Fibroblast of skin of left quadriceps (primary cell): Measurements from ENCODE around the gene PTPRR.

ENCODE experiments used
- DNase-seq, 2 experiments: peaks; one replicate each; pipeline ENCODE4 v3.0.0-alpha.2; 2013; ENCODE audit warnings: low read depth in 2 of 2

The PTPRR gene

GRCh38 chr12:70645494-70646317, 274.8 kb downstream of the PTPRR start:
- peak; percentile 77 to 78 for DNase-seq

GRCh38 chr12:70644861-70645260, 275.7 kb downstream of the PTPRR start:
- DNase-seq = no peak

- no peak for DNase-seq
Observed at GRCh38 chr12:70643939-70644338, 276.6 kb downstream of the PTPRR start.

GRCh38 chr12:70641691-70642090, 278.8 kb downstream of the PTPRR start:
- DNase-seq = no peak

GRCh38 chr12:70640901-70641300, 279.6 kb downstream of the PTPRR start:
- DNase-seq = no peak

- DNase-seq = no peak
Observed at GRCh38 chr12:70639535-70639934, 281.0 kb downstream of the PTPRR start.

GRCh38 chr12:70638639-70639360, 281.7 kb downstream of the PTPRR start:
- no peak for DNase-seq

- no peak for DNase-seq
Observed at GRCh38 chr12:70637303-70638085, 283.0 kb downstream of the PTPRR start, which contains the start of gene PTPRB. TSS of gene PTPRB (minus strand) at chr12:70637429. CDS start at chr12:70637395, 34 bp downstream.

GRCh38 chr12:70635755-70636154, 284.8 kb downstream of the PTPRR start:
- no peak for DNase-seq

- DNase-seq = no peak
Observed at GRCh38 chr12:70628701-70629480, 291.6 kb downstream of the PTPRR start.

GRCh38 chr12:70627677-70628076, 292.9 kb downstream of the PTPRR start:
- DNase-seq = no peak

- no peak for DNase-seq
Observed at GRCh38 chr12:70626180-70626579, 294.4 kb downstream of the PTPRR start.

- DNase-seq = no peak
Observed at GRCh38 chr12:70619471-70620152, 300.9 kb downstream of the PTPRR start.

- no peak for DNase-seq
Observed at GRCh38 chr12:70618371-70618770, 302.2 kb downstream of the PTPRR start.

- no peak for DNase-seq
Observed at GRCh38 chr12:70617450-70617849, 303.1 kb downstream of the PTPRR start.

- no peak for DNase-seq
Observed at GRCh38 chr12:70615174-70615866, 305.2 kb downstream of the PTPRR start.

GRCh38 chr12:70609739-70610491, 310.6 kb downstream of the PTPRR start:
- DNase-seq = no peak

GRCh38 chr12:70609203-70609602, 311.3 kb downstream of the PTPRR start:
- DNase-seq = no peak

GRCh38 chr12:70608184-70608583, 312.4 kb downstream of the PTPRR start:
- no peak for DNase-seq
